Heart left ventricle (tissue), 13 donors: Measurements from ENCODE around the gene DNAH17.

Experiments
- CTCF ChIP-seq, 12 donors: fragments of 200-600 bp; sonication (generic) in 4 of 12; IDR thresholded peaks; one replicate each; pipeline versions ENCODE4 v1.5.0 to v1.8.0; 2018 to 2022; ENCODE audit warnings: antibody characterized with exemption in 12 of 12, mild to moderate bottlenecking in 5 of 12
- POLR2A ChIP-seq, 2 donors: fragments of 450-650 bp; IDR thresholded peaks; one replicate each; pipeline ENCODE4 v1.6.1; 2017; ENCODE audit warnings: antibody characterized with exemption in 2 of 2, mild to moderate bottlenecking in 2 of 2, moderate library complexity in 2 of 2
- donor health status: ischemic (EF 13 %, LVEDD 7.1; RV severe dilation, severe dysfunction).
- donor health status: DM: no; HTN: yes; CAD: no.
- donor health status: DM: no; HTN: no; CAD: no.
- donor health status: ischemic (EF 25% LVEDD 6.9; RV normal size, moderate dysfunction).
- donor health status: ischemic (EF 25% LVEDD 5.7; RV mildly dilated, moderate dysfunction).
- donor health status: ischemic (EF 35%, LVEDD 5.7; RV mildly dilated, moderate dysfunction).
- donor health status: nonischemic (EF 11% LVEDD 7.7; RV severe dilation, severe dysfunction).
- donor health status: DM: yes; HTN: yes; CAD: no.
- donor health status: PGD.
- donor health status: ischemic (EF 29% LVEDD 5.4; RV normal size, mild dysfunction).
- donor health status: nonischemic (EF 23%, LVEDD 6.1; RV moderate dilation, normal function).

- TF ChIP-seq CTCF (IDR thresholded peaks at IDR 0.05), result no peak
- TF ChIP-seq POLR2A (IDR thresholded peaks at IDR 0.05), result no peak
Observed at GRCh38 chr17:78619334-78619733, 42.1 kb upstream of the DNAH17 start.
